GM11168 (cell line): ENCODE data around the gene CEMIP2.
"Not testable (repeated sequence)": the region's sequence is repeated elsewhere in the genome, so short reads cannot be mapped to it uniquely, and the experiment has no call there.

ENCODE experiments used
- in situ Hi-C: fragments of 300-500 bp; cut with MboI; formaldehyde crosslinking; loops from one replicate; pipeline ENCODE4 v1.12.0; 2022; ENCODE audit warnings: low sequenced_read_pairs; ENCODE audit not compliant: unreplicated experiment

Gene CEMIP2

DNA sequence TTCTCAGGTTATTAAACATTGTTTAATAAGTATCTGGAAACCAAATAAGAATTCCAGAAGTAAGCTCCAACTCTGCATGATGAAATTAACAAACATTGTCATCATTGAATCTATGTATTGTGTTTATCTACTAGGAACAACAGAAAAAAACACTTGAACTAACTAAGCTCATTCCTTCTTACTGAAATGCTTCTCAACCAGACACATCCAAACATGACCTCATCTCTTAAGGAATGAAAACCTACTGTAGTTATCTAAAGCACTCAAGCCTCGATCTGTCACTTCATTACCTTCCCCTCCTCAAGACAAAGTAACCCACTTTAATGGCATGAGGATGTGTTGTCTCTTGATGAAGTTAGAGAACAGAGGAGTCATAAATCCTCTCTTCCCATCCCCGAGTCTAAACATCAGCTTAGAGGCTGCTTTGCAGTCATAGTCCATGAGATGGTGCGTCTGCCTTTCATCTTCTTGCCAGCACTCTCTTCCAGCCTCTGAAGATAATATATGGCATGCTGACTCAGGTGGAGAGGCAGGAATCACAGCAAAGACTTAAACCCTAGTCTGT lies 86.5 kb downstream of the CEMIP2 start:
- in situ Hi-C loops = no loop called here

DNA sequence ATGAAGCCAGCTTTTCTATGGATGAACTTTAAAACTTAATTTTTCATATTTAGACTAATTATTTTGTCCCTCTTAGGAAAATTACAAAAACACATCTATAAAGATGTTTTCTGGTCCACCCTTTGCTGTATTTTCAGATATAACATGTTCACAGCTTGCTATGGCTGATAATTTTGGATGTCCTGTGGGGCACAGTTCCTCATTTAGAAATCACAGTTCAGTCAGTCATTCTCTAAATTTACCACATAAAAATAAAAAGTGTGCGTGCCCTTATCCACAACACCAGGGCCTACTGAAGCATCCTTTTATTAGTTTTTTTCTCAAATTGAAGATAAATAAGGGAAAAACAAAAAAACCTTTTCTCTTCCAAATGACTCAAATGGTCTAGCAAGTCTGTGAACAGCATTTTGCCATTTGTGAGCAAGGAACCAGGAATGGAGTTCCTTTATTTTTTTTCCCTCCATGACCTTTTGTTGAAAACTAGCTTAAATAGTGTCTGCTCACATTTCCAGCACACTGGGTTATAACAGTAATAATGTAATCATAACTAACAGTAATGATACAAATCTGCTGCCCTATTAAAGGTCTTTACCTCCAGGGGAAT lies 87.1 kb downstream of the CEMIP2 start:
- in situ Hi-C loops = no loop called here

DNA sequence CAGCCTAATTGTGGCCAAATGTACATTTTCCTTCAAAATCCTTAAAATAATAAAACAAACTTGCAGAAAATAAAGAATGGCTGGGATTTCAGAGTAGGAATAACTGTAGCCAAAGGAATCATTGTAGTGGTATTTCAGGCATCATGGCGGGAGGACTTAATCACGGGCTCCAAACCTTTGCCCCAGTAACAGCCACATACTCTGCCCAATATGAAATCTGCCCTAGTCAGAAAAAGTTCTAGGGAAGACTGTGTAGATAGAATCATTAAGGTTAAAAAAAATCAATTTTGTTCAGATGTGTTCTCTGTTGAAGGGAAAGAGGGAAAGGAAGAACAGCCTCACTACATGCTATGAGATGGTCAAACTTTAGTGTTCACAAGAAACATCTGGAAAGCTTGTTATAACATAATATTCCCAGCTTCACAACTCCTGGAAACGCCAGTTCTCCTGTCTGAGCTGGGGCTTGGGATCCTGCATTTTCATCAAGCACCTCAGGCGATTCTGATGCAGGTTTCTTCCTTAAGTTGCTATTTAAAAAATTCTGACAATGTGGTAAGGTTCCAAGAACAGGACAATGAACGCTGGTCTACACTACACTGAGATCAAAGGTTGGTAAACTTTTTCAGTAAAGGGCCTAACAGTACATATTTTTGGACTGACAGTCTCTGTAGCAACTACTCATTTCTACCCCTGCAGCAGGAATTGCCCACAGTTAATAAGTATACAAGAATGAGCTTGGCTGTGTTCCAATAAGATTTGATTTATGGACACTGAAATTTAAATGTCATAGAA lies 87.9 kb downstream of the CEMIP2 start:
- in situ Hi-C loops = no loop called here

DNA sequence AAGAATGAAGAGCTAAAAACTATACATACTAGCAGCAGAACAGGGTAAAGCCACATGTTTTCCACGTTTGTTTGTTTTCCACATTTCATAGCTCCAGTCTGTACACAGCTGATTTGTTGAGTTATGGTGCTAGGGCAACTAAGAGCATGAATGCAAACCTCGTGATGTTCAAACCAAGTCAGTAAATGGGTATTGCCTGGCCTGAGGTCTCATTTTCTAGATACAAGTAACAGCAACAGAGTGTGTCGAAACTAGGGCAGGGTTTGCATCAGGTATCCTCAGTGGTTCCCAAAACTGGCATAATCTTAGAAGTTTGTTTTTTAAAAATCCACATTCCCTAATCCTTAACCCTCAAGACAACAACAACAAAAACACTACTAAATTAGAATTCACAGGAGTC lies 89.3 kb downstream of the CEMIP2 start:
- in situ Hi-C loops = no loop called here

DNA sequence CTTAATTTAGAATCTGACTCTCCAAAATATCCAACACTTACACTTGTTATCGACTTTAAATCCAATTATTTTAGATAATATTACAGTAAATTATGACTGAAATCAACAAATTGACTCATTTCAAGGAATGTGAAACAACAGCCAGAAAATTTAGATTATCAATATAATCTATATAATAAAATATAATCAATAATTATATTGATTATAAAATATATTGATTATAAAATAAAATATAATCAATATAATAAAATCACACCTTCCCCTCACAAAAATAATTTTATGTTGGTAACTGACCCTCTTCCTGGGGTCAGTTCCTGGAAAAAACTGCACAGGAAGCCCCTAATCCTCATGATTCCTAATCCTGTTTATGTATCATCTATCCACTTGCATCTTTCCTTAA lies 91.1 kb downstream of the CEMIP2 start:
- in situ Hi-C loops = no loop called here

DNA sequence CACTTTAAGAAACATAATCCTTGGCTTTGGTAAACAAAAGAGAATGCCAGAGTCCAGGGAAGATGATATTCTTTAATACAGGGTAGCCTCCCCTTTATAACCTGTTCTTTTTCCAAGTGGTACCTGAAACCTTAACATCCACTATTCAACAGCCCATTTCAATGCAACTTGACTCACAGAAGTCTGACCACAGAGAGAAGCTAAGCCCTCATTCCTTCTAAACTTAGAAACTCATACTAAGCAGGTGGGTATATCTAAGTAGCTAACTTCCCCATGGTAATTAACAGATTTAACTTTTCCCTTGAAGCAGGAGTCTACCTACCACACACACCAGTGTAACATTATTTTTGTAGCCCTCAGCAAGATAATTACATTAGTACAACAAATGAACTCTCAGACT lies 91.9 kb downstream of the CEMIP2 start:
- in situ Hi-C loops = no loop called here

DNA sequence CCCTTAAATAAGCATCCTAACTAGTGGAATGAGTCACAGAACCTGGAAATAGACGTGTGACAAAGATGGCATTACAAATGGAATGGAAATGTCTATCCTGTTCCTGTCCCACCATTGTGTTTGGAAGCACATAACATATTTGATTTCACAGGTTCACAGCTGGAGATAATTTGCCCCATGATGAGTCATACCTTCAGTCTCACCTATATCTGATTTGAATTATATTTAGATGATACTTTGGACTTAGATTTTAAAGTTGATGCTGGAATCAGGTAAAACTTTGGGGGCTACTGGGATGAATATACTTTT lies 92.5 kb downstream of the CEMIP2 start:
- in situ Hi-C loops = no loop called here

DNA sequence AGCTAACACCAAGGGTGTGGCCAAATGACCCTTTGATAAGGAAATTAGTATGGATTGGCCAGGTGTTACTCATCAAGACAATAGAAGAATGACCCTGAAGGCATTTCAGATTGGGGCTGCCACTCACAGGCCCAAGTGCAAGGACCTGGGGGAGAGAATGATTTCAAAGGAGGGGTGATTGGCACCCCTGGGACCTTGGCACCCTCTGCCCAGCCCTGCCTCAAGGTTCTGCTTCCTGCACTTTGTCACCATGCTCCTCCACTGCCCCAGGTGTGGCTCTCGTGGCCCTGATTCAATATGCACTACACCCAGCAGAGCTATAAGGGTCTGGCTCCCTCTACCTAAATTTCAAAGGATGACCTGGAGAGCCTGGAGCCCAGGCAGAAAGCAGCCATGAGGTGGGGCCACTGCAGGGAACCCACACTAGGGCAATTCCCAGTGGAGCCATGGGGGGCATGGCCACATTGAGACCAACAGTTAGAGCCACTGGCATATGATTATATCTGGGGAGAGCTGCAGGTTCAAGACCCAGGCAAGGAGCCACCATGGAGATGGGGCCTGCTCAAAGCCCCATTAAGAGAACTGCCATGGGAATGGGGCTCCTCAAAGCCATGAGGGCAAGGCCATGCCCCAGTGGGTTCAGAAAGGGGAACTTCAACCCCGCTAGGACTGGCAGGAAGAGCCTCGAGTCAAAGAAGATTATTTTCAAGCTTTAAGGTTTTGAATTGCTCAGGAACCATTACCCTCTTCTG lies 93.0 kb downstream of the CEMIP2 start:
- in situ Hi-C loops = no loop called here

DNA sequence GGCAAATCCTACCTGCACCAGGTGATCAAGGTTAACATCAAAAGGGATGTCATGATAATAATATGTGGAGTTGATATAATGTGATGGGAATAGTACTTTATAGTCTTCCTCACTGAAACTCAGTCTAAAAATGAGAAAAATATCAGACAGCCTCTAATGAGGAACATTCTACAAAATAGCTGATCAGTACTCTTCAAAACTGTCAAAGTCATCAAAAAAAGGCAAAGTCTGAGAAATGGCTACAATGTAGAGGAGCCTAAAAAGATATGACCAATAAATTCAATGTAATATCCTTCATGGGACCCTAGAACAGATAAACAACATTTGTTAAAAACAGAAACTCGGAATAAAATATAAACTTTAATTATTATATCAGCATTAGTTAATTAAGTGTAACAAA lies 95.7 kb downstream of the CEMIP2 start:
- in situ Hi-C loops = no loop called here

DNA sequence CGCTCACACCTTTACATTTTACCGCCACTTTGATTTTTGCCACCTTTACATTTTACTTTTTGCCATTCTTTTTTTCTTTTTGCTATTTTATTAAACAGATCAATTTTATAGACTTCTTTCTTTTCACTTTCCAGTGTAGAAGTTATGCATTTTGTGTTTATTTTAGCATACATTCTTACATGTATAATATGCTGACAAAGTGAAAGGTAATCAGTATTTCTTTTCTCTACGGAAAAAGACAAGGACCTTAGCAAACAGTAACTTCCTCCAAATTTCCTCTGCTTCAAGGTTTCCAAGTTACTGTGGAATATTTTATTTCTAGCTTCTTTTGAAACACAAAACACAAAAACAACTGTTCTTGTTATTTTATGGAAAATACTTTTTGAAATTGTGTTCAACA lies 97.0 kb downstream of the CEMIP2 start:
- in situ Hi-C loops = no loop called here

DNA sequence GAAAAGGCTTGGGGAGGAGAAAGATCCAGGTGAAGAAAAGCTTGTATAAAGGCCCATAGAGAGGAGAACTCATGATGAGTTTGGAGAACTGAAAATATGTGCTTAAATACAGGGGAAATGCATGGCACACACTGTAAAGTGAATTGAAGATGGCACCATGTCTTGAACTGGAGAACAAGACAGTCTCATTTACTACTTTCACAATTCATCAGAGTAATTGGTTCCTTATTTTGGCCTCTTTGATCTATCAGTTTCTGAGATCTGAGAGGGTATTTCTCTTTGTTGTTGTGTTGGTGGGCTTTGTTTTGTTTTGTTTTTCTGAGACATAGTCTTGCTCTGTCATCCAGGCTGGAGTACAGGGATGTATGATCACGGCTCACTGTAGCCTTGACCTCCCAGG lies 98.2 kb downstream of the CEMIP2 start:
- in situ Hi-C loops = no loop called here

DNA sequence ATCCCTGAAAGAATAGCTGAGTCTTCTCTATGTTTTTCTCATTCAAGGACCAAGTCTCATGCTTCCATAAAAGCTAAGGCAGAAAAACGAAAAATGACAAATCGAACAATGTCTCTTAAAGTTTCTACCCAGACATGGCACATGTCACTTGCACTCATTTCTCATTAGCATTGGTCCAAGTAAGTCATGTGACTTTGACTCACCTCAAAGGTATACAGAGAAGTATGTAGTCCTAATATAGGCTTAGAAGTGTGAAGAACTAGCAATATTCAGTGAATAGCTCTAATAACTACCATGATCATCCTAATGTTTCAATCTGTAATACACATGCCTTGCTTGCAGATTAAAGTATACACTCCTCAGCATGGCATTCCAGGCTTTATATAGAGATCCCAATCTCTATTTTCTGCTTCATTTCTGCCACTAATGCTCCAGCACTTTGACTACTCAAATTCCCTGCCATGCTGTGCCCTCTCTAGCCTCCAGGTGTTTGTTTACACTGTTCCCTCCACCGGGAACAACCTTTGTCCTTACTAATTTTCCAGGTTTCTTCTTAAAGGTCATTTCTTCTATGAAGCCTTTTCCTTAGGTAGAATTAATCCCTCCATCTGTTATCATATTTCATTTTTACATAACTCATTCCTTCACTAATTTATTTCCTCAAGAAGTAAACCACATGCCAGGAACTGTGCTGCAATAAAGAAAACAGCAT lies 98.9 kb downstream of the CEMIP2 start:
- in situ Hi-C loops = no loop called here

DNA sequence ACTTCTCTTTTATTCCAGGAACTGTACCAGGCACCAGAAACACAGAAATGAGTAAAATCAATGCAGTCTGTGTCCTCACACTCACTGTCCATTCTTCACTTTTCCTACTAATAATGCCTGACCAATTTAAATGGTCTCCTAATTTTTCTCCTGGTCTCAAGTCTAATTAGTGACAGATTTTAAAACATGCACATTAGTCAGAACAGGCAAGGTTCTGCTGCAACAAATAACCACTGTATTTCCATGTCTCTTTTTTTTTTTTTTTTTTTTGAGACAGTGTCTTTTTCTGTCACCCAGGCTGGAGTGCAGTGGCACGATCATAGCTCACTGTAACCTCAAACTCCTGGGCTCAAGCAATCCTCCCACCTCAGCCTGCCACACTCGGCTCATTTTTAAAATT lies 99.6 kb downstream of the CEMIP2 start:
- in situ Hi-C loops = no loop called here

DNA sequence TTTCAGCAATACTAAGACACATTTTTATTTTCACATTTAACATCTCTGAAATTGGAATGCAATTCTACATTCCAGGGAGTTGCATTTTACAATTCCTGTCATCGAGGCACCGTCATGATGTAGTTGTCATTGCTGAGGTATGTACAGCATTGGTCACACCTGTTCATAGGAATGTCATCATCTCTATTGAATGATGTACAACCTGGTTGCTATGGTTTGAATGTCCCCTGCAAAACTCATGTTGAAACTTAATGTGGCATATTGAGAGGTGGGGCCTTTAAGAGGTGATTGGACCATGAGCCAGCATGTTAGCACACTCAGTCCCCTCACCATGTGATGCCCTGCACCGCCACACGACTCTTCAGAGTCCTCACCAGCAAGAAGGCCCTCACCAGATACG lies 103.1 kb downstream of the CEMIP2 start:
- in situ Hi-C loops = no loop called here

DNA sequence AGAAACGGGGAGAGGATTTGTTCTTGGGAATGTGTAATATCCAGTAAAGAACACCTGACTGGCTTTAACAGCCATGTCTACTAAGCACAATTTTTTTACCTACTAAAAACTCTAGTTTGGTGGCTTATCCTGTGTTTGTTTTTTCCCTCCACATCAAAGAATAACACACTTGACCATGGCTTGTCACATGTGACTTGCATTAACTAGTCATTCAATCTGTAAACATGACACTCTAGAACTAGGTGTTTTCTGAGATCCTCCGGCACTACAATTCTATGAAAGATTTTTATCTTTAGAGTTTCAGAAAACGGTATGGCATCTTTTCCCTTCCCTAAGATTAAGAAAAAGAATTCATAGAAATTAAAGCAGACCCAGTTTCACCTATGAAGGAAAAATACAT lies 103.7 kb downstream of the CEMIP2 start:
- in situ Hi-C loops = no loop called here

DNA sequence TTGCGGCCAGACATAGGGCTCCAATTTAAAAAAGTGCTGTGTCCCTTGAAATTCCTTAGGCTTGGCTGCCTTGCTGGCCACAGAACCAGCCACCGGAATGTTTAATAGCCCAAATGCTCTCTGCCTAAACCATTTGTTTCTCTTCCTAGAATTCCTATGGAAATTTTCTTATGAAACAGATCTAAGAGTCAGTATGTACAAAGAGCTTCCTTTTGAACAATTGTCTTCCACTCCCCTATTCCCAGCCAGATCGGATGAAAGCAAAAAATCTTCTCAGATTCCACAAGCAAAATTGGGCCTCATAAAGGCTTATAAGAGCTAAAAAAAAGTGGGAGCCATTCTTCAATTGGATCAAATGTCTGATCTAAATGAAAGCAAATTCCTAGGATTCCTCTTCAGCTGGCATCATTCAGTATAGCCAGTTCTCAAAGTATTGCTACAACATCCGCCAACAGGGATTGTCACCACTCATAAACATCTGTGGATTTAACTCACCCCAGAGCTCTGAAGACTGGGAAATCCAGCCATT lies 104.3 kb downstream of the CEMIP2 start:
- in situ Hi-C loops = no loop called here

DNA sequence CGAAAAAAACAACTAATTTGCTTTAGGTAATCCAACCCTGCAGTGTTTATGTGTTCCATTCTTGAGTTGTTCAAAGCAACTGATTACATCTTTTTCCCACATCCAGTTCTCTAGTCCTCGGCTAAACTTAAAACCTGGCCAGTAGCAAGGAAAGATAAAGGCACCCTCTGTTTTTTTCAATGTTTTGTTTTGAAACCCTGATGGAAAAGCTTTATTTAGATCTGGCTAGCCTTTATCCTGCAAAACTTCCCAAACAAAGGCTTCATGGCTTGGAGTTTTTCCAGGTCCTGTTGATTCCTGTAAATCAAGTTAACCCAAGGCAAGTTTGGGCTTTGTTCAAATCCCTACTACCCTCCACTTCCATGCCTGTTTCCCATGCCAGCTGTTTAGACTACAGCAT lies 105.1 kb downstream of the CEMIP2 start:
- in situ Hi-C loops = no loop called here

DNA sequence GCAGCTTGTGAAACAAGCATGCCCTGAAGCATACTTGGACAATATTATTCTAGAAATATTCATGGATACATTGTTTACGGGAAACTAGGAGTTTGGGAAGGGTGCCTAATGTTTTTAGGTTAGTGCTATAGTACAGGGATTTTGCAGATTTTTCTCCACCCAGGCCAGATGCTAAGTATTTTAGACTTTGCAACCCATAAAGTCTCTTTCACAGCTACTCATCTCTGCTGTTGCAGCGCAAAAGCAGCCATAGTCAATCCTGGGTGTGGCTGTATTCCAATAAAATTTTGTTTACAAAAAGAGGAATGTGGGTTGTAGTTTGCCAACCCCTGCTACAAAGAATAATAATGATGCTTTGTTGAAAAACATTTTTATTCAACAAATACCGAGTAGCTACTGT lies 106.2 kb downstream of the CEMIP2 start:
- in situ Hi-C loops = no loop called here

DNA sequence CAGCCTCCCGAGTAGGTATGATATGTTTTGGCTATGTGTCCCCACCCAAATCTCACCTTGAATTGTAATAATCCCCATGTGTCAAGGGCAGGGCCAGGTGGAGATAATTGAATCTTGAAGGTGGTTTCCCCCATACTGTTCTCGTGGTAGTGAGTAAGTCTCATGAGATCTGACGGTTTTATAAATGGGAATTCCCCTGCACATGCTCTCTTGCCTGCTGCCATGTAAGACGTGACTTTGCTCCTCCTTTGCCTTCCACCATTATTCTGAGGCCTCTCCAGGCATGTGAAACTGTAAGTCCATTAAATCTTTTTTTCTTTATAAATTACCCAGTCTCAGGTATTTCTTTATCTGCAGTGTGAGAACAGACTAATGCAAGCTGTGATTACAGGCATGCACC lies 111.0 kb downstream of the CEMIP2 start:
- in situ Hi-C loops = not testable (repeated sequence)

DNA sequence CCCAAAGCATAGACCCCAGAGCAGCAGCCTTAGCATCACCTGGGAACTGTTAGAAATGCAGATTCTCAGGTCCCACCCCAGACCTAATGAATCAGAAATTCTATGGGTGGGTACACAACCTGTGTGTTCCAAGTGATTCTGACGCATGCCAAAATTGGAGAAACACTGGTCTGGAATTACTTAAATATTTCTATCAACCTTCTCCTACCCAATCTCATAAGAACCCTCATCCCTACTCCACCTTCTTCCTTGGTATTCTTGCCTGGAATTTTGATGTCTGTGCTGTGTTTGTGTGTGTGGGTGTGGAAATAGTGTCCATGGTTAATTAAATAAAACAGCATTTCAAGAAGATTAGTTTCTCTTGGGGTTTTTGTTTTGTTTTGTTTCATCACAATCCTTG lies 111.8 kb downstream of the CEMIP2 start:
- in situ Hi-C loops = no loop called here

DNA sequence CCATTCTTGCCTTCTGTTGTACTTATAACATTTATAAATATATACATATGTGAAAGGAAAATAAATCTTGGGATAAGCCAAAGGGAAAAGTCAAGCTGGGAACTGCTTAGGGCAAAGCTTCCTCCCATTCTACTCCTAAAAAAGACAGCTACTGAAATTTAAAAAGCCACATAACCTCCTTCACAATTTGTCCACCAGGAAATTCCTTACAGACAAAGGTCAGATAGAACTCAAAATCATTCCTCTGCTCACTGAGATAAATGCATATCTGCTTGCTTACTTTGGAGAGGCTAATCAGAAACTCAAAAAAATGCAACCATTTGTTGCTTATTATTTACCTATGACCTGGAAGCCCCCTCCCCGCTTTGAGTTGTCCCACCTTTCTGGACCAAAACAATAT lies 112.5 kb downstream of the CEMIP2 start:
- in situ Hi-C loops = no loop called here
